NCI-H2171 treated with DMSO at 0.1 percent for 48 hours (cell line): ENCODE data around the gene CPT1A.

ENCODE experiments used
- DNase-seq: peaks from one replicate; lab custom pipeline; 2025; lab: John Stamatoyannopoulos, UW

CPT1A gene

GRCh38 chr11:68854273-68854958, 12.7 kb upstream of the CPT1A start:
- no peak for DNase-seq

GRCh38 chr11:68852628-68853027, 10.9 kb upstream of the CPT1A start:
- DNase-seq, result no peak

DNA sequence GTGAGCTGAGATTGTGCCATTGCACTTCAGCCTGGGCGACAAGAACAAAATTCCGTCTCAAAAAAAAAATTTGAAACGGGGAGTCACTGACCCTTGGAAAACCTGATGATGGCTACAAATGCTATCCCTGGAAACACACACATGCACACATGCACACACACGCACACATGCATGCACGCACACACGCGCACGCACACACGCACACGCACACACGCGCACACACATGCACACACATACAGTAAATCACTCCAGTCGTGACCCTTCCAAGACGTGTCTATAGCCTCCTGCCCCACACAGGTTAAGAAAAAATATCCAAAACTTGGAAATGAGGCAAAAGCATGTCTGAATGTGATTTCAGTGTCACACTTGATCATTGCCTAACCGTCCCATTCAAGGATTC, 6.7 kb upstream of the CPT1A start:
- no peak for DNase-seq

DNA sequence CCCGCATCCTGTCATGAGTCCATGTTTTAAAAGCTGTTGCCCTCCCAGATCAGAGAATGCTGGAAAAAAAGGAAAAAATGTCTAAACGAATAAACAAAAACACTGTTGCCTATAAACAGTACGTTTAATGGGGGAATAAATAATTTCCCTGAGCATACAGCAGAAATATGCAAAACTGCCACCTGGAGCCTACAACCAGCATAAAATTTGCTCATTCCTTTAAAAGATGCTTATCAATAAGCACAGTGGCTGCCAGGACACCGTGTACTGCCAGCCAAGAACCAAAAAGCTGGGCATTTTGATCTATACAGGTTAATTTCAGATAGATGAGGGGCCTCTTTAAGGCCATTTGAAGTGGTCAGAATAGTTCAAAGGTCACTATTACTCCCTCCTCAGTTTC, 5.7 kb upstream of the CPT1A start:
- DNase-seq, result no peak

- DNase-seq, result no peak
Measured at GRCh38 chr11:68845351-68846002, 3.8 kb upstream of the CPT1A start.

DNA sequence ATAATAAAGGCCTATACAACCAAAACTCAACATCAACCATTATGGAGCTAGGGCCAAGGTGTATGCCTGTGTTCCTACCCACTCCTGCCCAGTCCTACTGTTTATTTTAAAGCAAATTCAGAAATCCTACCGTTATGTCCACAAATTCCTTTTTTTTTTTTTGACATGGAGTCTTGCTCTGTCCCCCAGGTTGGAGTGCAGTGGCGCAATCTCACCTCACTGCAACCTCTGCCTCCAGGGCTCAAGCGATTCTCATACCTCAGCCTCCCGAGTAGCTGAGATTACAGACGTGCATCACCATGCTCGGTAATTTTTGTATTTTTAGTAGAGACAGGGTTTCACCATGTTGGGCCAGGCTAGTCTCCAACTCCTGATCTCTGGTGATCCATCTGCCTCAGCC, 3.1 kb upstream of the CPT1A start:
- DNase-seq, result no peak

GRCh38 chr11:68844376-68844775, 2.7 kb upstream of the CPT1A start:
- no peak for DNase-seq

GRCh38 chr11:68843703-68844312, 2.1 kb upstream of the CPT1A start:
- peak; percentile 50 for DNase-seq

DNA sequence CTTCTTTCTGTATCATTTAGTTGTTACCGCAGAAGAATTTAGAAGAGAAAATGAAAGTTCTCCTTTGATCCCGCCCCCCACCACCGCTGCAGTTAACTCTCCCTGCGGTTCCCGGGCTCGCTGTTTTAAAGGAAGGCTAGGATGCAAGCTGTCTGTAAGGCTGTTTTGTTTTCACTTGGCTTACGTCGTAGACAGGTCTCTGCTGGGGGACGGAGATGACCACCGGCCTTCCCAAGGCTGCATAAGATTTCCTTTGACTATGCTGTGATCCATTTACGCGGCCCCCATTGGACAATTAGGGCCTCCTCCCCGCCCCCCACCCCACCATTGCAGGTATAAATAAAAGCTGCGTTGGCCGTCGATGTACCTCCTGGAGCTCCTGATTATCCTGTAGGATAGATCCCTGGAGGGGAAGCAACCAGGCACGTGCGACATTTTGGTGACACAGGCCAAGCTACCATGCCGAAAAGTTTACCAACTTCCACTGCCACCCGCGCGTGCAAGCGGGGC, 1.4 kb upstream of the CPT1A start:
- no peak for DNase-seq

DNA sequence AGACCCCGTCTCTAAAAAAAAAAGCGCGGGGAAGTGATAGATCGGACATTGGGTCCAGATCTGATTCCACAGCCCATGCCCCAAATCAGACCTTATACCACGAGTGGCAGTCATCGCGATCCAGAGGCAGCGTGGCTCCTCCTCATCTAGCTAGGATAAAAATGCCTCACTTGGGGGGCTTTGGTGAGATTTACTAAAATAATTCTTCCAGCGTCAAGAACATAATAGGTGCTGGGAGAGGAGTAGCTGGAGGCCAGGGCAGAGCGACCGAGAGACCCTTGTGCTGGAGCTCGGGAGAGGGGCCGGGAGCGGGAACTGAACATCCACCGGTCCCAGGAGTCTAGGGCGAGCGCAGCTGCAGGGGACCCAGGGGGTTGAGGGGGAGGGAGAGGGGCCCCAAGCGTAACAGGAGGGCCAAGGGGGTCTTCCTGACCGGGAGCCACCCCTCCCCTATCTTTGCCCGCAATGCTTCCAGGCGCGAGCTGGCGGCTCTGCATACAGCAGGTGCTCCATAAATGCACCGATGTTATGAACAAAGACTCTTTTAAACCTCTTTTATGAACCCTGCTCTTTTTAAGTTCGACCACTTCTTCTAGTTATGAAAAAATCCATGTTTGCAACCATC, 823 bp upstream of the CPT1A start:
- DNase-seq, result no peak

GRCh38 chr11:68840661-68841653, 759 bp downstream of the CPT1A start:
- no peak for DNase-seq

DNA sequence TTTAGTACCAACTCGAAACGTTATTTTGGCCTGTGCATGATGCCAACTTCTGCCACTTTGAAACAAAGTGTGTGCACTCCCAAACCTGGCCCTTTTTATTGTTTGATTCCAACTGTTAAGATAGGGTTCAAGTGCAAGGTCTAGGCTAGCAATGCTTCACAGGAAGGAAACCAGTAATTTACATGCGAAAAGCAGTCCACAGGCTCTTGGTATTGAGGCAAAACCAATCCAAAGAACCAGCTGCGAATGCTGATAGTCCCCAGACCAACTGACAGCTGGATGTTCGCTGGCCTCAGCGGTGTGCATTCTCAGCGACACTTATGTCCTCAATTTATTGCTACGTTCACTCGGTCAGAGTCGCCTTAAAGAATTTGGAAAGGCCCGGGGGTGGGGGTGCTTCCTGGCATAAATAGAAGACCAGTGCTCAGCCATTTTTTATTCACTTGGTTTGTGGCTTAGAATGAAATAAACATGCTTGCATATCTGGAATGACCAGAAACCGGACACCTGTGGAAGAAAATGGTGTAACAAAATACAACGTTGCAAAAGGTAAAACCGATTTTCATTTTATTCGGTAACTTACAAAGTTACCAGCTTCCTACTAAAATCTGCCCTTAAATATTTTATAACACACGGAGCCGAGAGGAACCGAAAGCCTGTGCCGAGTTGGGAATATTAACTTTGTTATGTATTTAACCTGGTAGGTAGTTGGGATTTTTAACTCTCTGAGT, 1.6 kb downstream of the CPT1A start:
- DNase-seq, result no peak

DNA sequence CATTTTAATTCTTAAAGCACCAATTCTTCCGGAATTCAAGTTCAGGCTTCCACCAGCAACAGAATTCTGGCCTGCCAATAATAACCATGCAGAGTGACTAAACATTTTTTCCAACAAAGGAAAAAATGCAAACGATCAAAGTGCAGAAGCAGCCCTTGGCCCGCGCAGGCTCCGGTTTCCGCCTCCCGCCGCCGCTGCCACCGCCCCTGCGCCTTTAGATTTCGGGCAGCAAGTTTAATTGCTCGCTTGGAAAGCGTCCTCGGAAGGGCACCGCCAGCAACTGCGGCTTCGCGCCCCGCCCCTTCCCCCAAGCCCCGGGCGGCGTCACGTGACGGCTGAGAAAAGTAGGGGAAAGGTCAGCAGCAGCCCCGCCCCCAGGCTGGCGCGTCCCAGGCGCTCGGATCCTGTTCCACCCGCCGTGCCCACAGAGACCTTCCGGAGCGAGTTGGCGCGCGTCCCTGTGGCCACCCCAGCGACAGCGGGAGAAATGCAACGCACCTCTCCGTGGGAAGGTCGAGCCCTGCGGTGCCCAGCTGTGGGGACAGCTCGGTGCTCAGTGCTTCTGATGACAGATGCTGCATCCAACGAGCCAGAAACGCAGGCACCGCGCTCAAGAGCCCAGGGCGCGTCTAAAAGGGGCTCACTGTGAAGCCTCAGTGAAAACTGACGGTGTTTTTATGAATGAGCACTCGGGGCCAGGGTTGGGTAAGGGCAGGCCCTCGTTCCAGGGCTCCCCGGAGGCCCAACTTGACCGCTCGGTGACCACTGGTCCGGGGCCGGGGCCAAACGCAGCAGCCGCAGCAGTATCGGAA, 2.5 kb downstream of the CPT1A start:
- DNase-seq, result peak; percentile 83

DNA sequence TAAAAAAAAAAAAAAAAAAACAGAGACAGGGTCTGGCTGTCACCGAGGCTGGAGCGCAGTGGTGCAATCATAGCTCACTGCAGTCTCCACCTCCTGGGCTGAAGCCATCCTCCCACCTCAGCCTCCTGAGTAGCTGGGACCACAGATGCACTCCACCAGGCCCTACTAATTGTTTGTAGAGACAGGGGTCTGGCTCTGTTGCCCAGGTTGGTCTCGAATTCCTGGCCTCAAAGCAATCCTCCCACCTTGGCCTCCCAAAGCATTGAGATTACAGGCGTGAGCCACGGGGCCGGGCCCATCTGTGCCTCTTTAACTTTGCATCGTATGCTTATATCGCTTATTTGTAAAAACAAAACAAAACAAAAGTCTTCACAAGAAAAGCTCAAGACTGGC, 3.1 kb downstream of the CPT1A start:
- DNase-seq, result no peak

- no peak for DNase-seq
Measured at GRCh38 chr11:68837583-68838571, 3.8 kb downstream of the CPT1A start.

GRCh38 chr11:68835749-68836148, 6.0 kb downstream of the CPT1A start:
- no peak for DNase-seq

DNA sequence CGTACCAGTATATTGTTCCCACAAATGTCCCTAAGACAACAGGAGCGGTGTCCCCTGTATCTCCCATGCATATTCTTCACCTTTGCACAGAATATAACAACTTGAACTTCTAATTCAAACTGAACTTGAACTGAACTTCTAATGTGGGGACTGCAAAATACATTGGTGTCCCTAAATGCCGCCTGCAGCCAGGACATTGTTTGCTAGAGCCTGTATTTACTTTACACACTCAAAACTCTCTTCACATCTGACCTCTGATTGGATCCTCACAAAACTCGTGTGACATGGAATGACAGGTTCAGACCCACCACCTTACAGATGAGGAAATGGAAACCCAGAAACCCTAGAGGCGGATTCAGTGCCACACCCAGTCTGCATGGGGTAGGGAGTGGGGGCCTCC, 6.4 kb downstream of the CPT1A start:
- no peak for DNase-seq

- peak; percentile 33 for DNase-seq
Measured at GRCh38 chr11:68832476-68833181, 9.1 kb downstream of the CPT1A start.
